Right atrium auricular region (tissue), 2 donors: Measurements from ENCODE around the gene TNFAIP8L1. TPM values are rescaled to one million over a fixed set of nuclear protein-coding genes. Genes with fewer than 3 reads are reported as not detected.

Experiments used
- DNase-seq: peaks from one replicate; pipeline ENCODE4 v3.0.0-alpha.2; 2019; ENCODE audit warnings: low spot score
- H3K27ac ChIP-seq, 2 donors: fragments of 200-600 bp; sonication (generic); 1 replicate in 1 of 2; 2 replicates in 1 of 2; pipeline ENCODE4 v1.5.1; 2016 to 2019
- H3K27me3 ChIP-seq, 2 donors: fragments of 200-600 bp; sonication (generic); one replicate each; pipeline versions ENCODE4 v1.5.1 to v1.6.0; 2017 to 2019
- H3K36me3 ChIP-seq: fragments of 200-600 bp; sonication (generic); one replicate; pipeline ENCODE4 v1.5.1; 2016
- H3K4me1 ChIP-seq, 2 donors: fragments of 200-600 bp; sonication (generic); one replicate each; pipeline versions ENCODE4 v1.5.1 to v1.6.0; 2017 to 2019
- H3K4me3 ChIP-seq, 2 donors: fragments of 200-600 bp; sonication (generic); 1 replicate in 1 of 2; 2 replicates in 1 of 2; pipeline ENCODE4 v1.5.1; 2017 to 2019; ENCODE audit warnings: mild to moderate bottlenecking in 1 of 2, moderate library complexity in 1 of 2
- H3K9me3 ChIP-seq, 2 donors: fragments of 200-600 bp; sonication (generic); one replicate each; pipeline ENCODE4 v1.5.1; 2019
- total RNA-seq, 2 donors: library from RNA; depleted of rRNA; stranded (reverse); fragments of >200 nt; gene quantifications; one replicate each; pipeline ENCODE4 v1.1.0, GENCODE V29; 2016
- TF ChIP-seq, protein P1 (sequence below), 2 donors: fragments of 200-600 bp; sonication (generic); IDR thresholded peaks; one replicate each; pipeline ENCODE4 v1.5.1; 2019; ENCODE audit warnings: antibody characterized with exemption in 2 of 2

Gene TNFAIP8L1
- total RNA-seq, 2 donors from 2014 or later, result 2.6 to 4.2 TPM

DNA sequence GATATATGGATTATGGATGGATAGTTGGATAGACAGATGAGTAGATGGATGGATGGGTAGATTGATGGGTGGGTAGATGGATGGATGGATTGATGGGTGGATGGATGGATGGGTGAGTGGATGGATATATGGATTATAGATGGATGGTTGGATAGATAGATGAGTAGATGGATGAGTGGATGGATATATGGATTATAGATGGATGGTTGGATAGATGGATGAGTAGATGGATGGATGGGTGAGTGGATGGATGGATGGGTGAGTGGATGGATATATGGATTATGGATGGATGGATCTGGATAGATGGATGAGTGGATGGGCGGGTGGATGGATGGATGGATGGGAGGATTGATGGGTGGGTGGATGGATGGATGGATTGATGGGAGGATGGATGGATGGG lies 36.4 kb upstream of the TNFAIP8L1 start:
- Histone ChIP-seq H3K4me3 (no peak overlapping the region), H3K9me3 (no peaks in the 10 kb centered on the region), H3K27me3 (peaks cover 0 to 6% of the 10 kb centered on the region in 2 donors), H3K4me1 (peaks cover 0 to 17% of the 10 kb centered on the region in 2 donors), H3K36me3 (no peaks in the 10 kb centered on the region), H3K27ac (no peak overlapping the region)
- no peak for DNase-seq
- TF ChIP-seq, protein P1, sequence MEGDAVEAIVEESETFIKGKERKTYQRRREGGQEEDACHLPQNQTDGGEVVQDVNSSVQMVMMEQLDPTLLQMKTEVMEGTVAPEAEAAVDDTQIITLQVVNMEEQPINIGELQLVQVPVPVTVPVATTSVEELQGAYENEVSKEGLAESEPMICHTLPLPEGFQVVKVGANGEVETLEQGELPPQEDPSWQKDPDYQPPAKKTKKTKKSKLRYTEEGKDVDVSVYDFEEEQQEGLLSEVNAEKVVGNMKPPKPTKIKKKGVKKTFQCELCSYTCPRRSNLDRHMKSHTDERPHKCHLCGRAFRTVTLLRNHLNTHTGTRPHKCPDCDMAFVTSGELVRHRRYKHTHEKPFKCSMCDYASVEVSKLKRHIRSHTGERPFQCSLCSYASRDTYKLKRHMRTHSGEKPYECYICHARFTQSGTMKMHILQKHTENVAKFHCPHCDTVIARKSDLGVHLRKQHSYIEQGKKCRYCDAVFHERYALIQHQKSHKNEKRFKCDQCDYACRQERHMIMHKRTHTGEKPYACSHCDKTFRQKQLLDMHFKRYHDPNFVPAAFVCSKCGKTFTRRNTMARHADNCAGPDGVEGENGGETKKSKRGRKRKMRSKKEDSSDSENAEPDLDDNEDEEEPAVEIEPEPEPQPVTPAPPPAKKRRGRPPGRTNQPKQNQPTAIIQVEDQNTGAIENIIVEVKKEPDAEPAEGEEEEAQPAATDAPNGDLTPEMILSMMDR (IDR thresholded peaks at IDR 0.05), result no peak

DNA sequence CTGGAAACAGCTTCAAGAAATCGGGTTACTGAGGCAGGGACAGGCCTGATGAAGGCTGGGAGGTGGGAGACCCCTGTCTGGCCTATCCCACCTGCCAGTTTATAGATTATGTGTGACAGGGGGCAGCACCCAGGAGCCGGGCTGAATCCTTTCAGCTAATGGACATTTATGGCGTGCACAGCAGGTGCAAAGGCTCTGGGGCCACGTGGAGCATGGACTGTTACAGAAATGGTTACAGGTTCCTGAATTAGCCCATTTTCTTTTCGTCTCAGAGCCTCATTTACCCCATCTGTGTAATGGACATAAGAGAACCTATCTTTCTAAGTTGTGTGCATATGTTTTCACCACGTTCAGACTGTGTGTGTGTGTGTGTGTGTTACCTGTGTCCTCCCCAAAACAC lies 34.4 kb upstream of the TNFAIP8L1 start:
- Histone ChIP-seq H3K36me3 (no peaks in the 10 kb centered on the region), H3K4me1 (peaks cover 0 to 12% of the 10 kb centered on the region in 2 donors), H3K4me3 (no peak overlapping the region), H3K9me3 (no peaks in the 10 kb centered on the region), H3K27me3 (no peaks in the 10 kb centered on the region), H3K27ac (no peak overlapping the region)
- DNase-seq, result no peak
- TF ChIP-seq, protein P1 (IDR thresholded peaks at IDR 0.05), result no peak

DNA sequence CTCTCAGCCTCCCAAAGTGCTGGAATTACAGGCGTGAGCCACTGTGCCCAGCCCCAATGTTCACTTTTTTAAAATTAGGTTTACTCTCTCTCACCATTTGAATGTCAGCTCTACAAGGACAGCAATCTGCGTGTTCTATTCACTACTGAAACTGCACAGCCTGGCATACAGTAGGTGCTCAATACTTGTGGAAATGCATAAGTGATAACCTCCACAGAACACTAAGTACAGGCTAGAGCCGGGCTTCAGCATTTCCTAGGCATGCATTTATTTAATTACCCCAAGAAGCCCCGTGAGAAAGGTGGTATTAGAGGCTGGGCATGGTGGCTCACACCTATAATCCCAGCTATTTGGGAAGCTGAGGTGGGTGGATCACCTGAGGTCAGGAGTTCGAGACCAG lies 33.1 kb upstream of the TNFAIP8L1 start:
- no peak for DNase-seq
- TF ChIP-seq, protein P1 (IDR thresholded peaks at IDR 0.05), result no peak
- H3K4me3 ChIP-seq, result no peak overlapping the region
- no peaks in the 10 kb centered on the region for H3K36me3 ChIP-seq
- H3K27ac ChIP-seq, result no peak overlapping the region
- no peaks in the 10 kb centered on the region for H3K9me3 ChIP-seq
- peaks cover 0 to 18% of the 10 kb centered on the region in 2 donors for H3K4me1 ChIP-seq
- no peaks in the 10 kb centered on the region for H3K27me3 ChIP-seq

DNA sequence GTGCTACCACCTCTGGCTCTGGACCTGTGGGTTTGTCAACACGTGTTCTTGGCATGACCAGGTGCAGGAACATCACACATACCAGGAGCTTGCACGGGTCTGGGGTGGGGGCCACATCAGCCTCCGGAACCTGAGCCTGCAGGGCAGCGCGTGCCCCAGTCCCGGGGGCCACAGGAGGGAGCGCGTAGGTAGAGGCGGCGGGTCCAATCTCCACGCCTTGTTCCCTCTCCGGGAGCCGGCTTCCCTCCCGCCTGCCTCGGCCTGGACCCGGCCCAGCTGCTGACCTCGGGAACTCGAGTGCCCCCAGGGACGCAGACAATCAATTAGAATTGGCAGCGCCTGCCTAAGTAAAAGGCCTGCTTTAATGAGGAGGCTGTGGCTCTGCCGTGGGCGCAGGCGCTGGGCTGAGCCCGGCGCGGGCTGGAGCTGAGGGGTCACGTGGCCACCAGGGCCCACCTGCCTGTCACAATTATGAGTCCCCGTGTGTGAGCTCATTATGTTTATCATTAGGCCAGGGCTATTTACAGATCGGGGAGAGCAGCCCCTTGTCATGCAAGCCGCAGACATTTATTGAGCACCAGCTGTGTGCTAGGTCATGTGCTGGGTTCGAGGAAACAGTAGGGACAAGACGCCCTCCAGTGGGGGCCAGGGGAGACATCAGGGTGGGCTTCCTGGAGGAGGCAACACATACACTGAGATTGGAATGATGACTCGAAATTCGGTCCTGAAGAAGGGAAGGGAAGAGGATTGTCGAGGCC lies 32.2 kb upstream of the TNFAIP8L1 start:
- no peak overlapping the region for H3K27ac ChIP-seq
- peaks cover 0 to 18% of the 10 kb centered on the region in 2 donors for H3K4me1 ChIP-seq
- H3K9me3 ChIP-seq, result no peaks in the 10 kb centered on the region
- H3K27me3 ChIP-seq, result no peaks in the 10 kb centered on the region
- no peaks in the 10 kb centered on the region for H3K36me3 ChIP-seq
- TF ChIP-seq, protein P1 (IDR thresholded peaks at IDR 0.05), result no peak
- peak overlapping the region in 1 of 2 donors; percentile 22 for H3K4me3 ChIP-seq
- no peak for DNase-seq

DNA sequence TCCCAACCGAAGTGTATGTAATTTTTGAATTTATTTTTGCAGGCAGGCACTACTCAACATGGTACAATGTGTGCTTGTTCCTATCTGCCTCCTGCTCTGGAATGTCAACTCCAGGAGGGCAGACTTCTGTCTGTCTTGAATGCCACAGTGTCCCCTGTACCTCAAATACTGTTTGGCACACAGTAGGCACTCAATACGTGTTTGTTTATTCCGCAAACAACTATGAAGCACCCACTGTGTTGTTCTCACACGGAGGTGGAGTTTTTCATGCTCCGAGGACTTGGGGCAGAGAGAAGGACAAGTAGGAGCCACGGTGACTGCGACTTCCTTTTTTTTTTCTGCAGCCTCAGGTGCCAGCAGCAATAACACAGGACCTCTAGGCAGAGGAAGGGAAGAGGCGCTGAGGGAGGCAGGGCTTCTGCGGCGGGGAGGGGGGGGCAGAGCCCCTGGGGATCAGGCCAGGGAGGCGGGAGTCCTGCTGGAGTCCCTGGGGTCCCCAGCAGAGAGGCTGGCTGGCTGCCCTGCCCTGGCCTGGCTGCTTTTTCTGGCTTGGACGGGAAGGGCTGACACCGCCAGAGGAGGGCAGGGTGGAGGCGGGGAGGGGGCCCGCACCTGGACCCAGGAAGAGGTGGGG lies 29.3 kb upstream of the TNFAIP8L1 start:
- no peaks in the 10 kb centered on the region for H3K27me3 ChIP-seq
- no peak overlapping the region for H3K4me3 ChIP-seq
- no peaks in the 10 kb centered on the region for H3K9me3 ChIP-seq
- no peak for DNase-seq
- H3K4me1 ChIP-seq, result peaks cover 0 to 18% of the 10 kb centered on the region in 2 donors
- H3K27ac ChIP-seq, result peak overlapping the region; percentile 33 to 63
- H3K36me3 ChIP-seq, result no peaks in the 10 kb centered on the region
- TF ChIP-seq, protein P1 (IDR thresholded peaks at IDR 0.05), result no peak
